Measurements from ENCODE around the gene OTOG.
"Not testable (repeated sequence)": the region's sequence is repeated elsewhere in the genome, so short reads cannot be mapped to it uniquely, and the experiment has no call there.

Gene OTOG

GRCh38 chr11:17604201-17604914, 57.3 kb downstream of the OTOG start:
- DNase-seq (ENCODE audit: low read depth, low spot score) = no peak

- DNase-seq (ENCODE audit: low read depth, low spot score) = no peak
Observed at GRCh38 chr11:17604915-17605233, 57.8 kb downstream of the OTOG start.

DNA sequence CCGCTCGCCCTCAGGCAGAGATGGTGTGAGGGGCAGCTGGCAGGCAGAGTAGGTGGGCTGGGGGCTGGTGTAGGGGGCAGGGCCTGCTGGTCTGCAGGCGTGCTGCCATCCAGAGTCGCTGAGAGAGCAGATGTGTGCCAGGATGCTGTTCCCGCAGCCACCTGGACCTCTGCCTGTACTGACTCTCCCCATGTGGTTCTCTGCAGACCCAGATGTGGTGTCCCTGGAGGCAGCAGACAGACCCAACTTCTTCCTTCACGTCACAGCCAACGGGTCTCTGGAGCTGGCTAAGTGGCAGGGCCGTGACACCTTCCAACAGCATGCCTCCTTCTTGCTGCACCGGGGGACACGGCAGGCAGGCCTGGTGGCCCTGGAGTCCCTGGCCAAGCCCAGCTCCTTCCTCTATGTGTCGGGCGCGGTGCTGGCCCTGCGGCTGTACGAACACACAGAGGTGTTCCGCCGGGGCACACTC, 58.6 kb downstream of the OTOG start:
- DNase-seq (ENCODE audit: low read depth, low spot score) = no peak

GRCh38 chr11:17606233-17607082, 59.4 kb downstream of the OTOG start:
- DNase-seq (ENCODE audit: low read depth, low spot score) = no peak

GRCh38 chr11:17607083-17607429, 60.0 kb downstream of the OTOG start:
- DNase-seq (ENCODE audit: low read depth, low spot score) = no peak

DNA sequence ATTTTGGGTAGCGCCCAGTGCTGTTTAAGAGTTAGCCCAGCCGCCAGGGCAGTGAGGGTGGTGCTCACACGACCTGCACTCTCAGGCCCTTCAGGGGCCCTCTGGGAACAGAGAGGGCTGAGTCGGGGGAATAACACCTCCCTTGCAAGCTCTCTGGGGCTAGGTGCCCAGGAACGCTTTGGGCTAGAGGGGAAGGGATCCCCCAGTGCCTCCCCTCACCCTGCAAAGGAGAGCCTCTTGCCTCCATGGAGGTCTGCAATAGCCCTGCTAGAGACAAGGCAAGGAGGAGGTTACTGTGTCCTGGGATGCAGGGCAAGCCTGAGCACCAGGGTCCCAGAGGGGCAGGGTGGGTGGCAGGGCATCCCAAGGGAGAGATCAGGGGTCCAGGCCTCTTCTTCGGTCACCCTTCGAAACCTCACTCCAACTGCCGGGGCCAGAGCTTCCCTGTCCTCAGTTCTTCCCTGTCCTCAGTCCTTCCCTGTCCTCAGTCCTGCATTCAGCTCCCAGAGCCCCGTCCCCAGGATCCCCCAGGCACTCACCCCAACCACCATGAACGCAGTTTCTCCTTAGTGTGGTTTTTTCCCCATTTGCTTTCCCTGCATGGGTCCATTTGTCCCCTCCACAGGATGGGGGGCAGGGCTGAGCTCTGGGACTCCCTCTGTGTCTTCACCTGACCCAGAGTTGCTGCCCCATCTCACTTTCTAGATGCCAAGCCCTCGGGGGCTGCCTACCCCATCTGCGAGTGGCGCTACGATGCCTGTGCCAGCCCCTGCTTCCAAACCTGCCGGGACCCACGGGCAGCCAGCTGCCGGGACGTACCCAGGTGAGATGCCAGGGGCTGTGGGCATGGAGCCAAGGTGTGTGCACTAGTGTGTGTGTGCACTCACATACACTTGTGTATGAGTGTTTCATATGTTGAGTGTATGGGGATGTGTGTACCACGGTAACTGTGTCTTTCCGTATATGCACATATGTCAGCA, 60.8 kb downstream of the OTOG start:
- DNase-seq (ENCODE audit: low read depth, low spot score) = no peak

DNA sequence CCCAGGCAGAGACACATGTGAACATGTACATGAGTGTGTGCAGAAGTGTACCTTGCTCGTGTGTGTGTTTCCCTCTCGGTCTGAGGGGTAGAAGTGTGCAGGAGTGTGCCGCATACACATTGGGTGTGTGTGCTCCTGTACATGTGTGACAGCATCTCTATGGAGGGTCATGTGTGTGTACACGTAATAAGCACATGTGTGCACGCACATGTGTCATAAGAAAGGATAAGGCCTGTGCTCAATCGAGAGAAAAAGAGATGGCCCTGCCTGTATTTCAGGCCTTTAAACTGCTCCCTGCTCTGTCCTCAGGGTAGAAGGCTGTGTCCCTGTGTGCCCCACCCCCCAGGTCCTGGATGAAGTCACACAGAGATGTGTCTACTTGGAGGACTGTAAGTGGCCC, 61.8 kb downstream of the OTOG start:
- DNase-seq (ENCODE audit: low read depth, low spot score) = no peak

DNA sequence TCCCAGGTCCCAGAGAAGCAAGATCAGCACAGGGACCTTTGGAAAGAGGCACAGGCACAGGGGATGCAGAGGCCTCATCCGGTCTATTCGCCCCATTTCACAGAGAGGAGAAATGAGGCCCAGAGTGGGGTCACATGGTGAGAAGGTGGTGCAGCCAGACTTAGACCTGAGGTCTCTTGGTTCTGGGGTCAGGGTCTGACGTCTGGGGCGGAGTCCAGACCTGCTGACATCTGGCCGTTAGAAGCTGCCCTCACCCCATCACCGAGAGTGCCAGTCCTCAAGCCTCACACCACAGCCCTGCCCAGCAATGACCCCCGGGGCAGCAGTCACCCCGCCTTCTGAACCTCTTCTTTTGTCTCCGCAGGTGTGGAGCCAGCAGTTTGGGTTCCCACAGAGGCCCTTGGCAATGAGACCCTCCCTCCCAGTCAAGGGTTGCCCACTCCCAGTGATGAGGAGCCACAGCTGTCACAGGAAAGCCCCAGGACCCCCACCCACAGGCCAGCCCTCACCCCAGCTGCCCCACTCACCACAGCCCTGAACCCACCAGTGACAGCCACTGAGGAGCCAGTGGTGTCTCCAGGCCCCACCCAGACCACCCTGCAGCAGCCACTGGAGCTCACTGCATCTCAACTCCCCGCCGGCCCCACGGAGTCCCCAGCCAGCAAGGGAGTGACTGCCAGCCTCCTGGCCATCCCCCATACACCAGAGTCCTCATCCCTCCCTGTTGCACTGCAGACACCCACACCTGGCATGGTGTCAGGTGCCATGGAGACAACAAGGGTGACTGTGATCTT, 62.4 kb downstream of the OTOG start:
- no peak for DNase-seq (ENCODE audit: low read depth, low spot score)

DNA sequence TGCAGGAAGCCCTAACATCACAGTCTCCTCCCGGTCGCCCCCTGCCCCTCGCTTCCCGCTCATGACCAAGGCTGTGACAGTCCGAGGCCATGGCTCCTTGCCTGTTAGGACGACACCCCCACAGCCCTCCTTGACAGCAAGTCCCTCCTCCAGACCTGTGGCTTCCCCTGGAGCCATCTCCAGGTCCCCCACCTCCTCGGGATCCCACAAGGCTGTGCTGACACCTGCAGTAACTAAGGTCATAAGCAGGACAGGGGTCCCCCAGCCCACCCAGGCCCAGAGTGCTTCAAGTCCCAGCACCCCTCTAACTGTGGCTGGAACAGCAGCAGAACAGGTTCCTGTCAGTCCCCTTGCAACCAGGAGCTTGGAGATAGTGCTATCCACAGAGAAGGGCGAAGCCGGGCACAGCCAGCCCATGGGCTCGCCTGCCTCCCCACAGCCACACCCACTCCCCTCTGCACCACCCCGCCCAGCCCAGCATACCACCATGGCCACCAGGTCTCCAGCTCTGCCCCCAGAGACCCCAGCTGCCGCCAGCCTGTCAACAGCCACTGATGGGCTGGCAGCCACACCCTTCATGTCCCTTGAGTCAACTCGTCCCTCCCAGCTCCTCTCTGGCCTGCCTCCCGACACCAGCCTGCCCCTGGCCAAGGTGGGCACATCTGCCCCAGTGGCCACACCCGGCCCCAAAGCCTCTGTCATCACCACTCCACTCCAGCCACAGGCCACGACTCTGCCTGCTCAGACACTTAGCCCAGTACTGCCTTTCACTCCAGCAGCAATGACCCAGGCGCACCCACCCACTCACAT, 63.2 kb downstream of the OTOG start:
- DNase-seq (ENCODE audit: low read depth, low spot score) = no peak

DNA sequence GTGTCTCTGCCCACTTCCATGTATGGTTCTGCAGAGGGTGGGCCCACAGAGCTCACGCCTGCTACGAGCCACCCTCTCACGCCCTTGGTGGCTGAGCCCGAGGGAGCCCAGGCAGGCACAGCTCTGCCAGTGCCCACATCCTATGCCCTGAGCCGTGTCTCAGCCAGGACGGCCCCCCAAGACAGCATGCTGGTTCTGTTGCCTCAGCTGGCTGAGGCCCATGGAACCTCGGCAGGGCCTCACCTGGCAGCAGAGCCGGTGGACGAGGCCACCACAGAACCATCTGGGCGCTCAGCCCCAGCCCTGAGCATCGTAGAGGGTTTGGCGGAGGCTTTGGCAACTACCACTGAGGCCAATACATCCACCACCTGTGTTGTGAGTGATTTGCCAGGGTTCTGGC, 64.0 kb downstream of the OTOG start:
- DNase-seq (ENCODE audit: low read depth, low spot score) = no peak

DNA sequence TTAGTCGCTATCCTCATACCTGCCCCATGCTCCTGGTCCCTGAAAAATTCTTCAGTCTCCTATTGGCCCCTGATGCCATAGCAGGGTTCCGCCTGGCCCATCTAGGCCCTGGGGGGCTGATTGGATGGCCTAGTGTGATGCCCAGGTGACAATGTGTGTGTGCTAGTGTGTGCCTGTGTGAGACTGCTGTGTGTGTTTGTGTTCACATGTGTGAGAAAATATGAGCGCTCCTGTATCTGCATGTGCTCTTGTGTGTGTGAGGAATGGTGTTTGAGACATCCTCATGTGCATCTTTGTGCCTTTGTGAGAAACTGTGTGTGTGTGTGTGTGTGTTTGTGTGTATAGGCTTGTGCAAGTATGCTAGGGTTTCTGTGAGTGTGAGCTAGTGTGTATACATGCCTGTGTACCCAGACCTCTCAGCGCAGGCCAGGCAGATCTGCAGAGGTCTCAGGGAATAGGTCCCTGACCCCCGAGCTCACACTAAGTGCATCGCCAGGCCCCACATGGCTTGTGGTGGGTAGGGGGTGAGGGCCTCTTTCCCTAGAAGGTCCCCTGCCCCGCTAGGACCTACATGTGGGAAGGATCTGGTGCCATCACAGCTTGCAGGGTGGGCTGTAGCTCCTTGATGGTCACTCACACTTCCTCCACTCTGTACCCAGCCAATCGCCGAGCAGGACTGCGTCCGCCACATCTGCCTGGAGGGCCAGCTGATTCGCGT, 64.6 kb downstream of the OTOG start:
- no peak for DNase-seq (ENCODE audit: low read depth, low spot score)

DNA sequence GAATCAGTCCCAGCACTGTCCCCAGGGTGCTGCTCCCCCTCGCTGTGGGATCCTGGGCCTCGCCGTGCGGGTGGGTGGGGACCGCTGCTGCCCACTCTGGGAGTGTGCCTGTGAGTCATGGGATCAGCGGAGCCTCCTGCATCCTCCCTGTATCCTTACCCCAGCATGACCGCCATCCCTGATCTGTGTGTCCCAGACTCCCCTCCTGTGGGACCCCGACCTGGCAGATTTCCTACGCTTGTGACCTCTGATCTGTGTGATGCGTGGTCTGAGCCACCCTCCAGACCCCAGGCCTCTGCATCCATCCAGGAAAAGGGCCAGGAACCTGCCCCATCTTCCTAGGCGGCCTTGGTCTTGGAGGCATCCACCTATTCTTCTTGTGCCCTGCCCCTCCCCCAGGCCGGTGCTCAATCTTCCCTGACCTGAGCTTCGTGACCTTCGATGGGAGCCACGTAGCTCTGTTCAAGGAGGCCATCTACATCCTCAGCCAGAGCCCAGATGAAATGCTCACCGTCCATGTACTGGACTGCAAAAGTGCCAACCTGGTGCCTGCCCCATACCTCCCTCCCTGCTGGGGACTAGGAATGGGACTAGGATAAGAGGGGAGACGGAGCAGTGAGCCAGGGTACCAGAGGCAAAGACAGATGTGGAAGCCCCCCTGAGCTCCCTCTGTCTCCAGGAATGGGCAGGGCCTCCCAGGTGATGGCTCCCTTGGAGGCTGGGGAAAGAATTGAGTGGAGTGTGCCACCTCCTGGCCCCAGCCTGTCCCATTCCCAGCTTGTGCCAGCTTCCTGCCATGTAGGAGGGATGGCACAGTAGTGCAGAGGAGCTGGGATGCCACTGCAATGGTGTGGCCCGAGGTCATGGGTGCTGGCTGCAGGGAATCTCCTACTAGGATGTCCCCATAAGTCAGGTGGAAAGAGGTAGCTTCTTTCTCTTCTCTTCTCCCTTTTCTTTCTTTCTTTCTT, 65.4 kb downstream of the OTOG start:
- no peak for DNase-seq (ENCODE audit: low read depth, low spot score)

DNA sequence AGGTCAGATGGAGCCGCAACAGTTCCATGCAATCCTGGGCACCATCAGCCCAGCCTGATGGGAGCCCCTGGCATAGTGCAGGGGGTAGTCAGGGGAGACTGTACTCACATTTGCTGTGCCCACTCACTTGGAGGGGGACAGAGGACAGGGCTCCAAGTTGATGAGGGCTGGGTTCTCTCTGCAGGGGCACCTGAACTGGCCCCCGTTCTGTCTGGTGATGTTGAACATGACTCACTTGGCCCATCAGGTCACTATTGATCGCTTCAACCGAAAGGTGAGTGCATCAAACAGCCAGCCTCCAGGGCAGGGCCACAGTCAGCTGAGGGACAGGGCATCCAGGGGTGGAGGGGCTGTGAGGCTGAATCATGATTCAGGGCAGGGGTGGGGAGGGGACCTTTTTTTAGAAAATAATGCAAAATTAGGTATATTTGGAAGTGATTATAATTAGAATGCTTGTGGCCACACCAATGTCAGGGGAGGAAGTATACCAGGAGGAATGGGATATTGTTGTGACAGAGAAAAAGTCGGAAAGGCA, 66.4 kb downstream of the OTOG start:
- no peak for DNase-seq (ENCODE audit: low read depth, low spot score)

DNA sequence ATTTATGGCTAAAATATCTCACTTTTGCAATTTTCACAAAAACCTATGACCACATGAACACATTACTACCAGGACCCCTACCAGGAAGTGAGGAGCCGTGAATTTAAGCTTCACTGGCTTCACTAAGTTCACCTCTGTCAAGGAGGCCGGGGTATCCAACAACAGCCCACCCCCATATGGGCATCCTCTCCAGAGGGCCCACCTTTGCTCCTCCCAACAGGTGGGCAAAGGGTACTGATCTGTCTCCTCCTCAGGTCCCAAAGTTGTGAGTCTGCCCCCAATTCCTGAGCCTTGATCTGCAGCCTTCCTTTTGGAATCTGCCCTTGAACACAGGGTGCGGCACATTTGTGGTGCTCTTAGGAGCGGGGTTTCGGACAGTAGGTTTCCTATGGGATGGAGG, 66.9 kb downstream of the OTOG start:
- no peak for DNase-seq (ENCODE audit: low read depth, low spot score)

- DNase-seq (ENCODE audit: low read depth, low spot score) = not testable (repeated sequence)
Observed at GRCh38 chr11:17622711-17623110, 75.7 kb downstream of the OTOG start.

- no peak for DNase-seq (ENCODE audit: low read depth, low spot score)
Observed at GRCh38 chr11:17629113-17629512, 82.1 kb downstream of the OTOG start.

- DNase-seq (ENCODE audit: low read depth, low spot score) = no peak
Observed at GRCh38 chr11:17630936-17631335, 83.9 kb downstream of the OTOG start.

GRCh38 chr11:17631702-17632365, 84.8 kb downstream of the OTOG start:
- no peak for DNase-seq (ENCODE audit: low read depth, low spot score)

Data from iPS DF 19.7 (cell line).